ENCODE data around the gene SLC6A3. TPM values are rescaled to one million over a fixed set of nuclear protein-coding genes. Genes with fewer than 3 reads are reported as not detected.

Gene SLC6A3
- not detected for total RNA-seq

DNA sequence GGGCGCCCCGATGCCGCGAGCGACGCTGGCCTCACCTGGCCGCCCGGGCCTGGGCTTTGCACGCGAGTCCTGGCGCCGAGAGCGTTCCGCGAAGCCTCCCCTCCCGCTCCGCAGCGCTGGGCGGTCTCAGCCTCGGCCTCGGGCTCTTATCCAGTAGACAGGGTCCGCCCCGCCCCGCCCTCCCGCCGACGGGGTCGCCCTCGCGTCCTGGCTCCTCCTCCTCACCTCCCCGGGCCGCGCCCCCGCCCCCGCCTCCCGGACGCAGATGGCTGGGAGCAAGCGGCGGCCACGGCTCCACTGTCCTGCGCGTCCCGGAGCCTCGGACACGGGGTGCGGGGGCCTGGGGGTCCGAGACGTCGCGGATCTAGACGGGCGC is at the start of gene SLC6A3:
Gene SLC6A3 (minus strand): TSS at position 128 of the 376 bp plus-strand sequence. CDS start 2,243 bp downstream, outside the sequence.
- POLR2A ChIA-PET: no interaction called here
- H3K27ac Mint-ChIP-seq: no peak within 1 kb of the TSS

DNA sequence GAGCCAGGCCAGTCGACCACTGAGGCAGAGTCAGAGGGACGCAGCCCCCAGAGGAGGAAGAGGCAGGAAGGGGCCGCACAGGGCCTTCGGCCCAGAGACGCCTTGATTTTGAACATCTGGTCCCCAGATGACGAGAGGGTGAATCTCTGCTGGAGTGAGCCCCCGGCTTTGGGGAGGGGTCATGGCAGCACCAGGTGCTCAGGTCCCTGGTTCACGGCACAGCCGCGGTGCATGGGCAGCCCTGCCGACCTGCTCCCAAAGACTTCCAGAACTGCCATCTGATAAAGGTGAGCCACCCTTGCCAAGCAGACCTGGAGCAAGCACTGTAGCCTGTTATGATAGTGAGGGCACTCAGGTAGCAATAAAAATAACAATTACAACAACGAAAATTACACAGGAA is 48.7 kb upstream of the SLC6A3 start:
- intact Hi-C loops (cut with DNase I, micrococcal nuclease): no loop called here
- peak overlapping the region; percentile 38 for H3K27ac Mint-ChIP-seq

More for the DNA sequence above, at the start of gene SLC6A3:
- CTCF ChIA-PET: no interaction called here
- Mint-ChIP-seq H3K36me3 (ENCODE audit: low read depth) (no peaks in the 10 kb centered on the region), H3K4me3 (peak within 1 kb of the TSS; percentile 30), H3K4me1 (peaks cover 28% of the 10 kb centered on the region), H3K27me3 (peaks cover 45% of the 10 kb centered on the region), H3K9me3 (ENCODE audit: low read depth) (peaks cover 4% of the 10 kb centered on the region)
- peak; percentile 61 for DNase-seq
- no peak for ATAC-seq
- intact Hi-C loops (cut with DNase I, micrococcal nuclease): no loop called here

DNA sequence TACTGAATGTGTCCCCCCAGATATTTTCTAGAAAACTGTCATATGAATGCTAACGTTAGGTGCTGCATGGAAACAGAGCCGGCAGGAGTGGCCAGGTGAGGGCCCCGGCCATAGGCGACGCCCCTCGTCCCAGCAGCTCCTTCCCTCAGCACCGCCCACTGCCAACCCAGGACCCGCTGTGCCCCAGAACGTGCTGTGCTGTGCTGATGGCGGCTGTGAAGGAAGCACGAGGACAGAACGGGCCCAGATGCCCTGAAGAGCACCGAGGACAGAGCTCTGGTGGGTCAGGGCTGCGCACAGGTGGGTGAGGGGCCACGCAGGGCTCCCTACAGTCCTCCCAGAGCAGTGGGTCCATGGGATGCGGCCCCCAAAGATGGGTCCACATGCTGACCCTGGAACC is 48.2 kb upstream of the SLC6A3 start:
- H3K4me3 Mint-ChIP-seq: peak overlapping the region; percentile 56
- H3K27me3 Mint-ChIP-seq: no peaks in the 10 kb centered on the region
- ChIA-PET CTCF (no interaction called here), POLR2A (no interaction called here)
- peaks cover 49% of the 10 kb centered on the region for H3K36me3 Mint-ChIP-seq (ENCODE audit: low read depth)
- peaks cover 58% of the 10 kb centered on the region for H3K4me1 Mint-ChIP-seq
- no peak for ATAC-seq
- no peaks in the 10 kb centered on the region for H3K9me3 Mint-ChIP-seq (ENCODE audit: low read depth)
- intact Hi-C loops (cut with DNase I, micrococcal nuclease): no loop called here
- H3K27ac Mint-ChIP-seq: no peak overlapping the region
- no peak for DNase-seq

More for the DNA sequence above, 48.7 kb upstream of the SLC6A3 start:
- Mint-ChIP-seq H3K36me3 (ENCODE audit: low read depth) (peaks cover 48% of the 10 kb centered on the region), H3K4me3 (peak overlapping the region; percentile 56), H3K4me1 (peaks cover 53% of the 10 kb centered on the region), H3K27me3 (no peaks in the 10 kb centered on the region), H3K9me3 (ENCODE audit: low read depth) (no peaks in the 10 kb centered on the region)
- ATAC-seq (no peak), DNase-seq (no peak)
- ChIA-PET POLR2A (no interaction called here), CTCF (no interaction called here)

- peaks cover 53% of the 10 kb centered on the region for H3K36me3 Mint-ChIP-seq (ENCODE audit: low read depth)
- ATAC-seq (no peak), DNase-seq (peak; percentile 47)
- H3K27ac Mint-ChIP-seq: no peak overlapping the region
- no peaks in the 10 kb centered on the region for H3K9me3 Mint-ChIP-seq (ENCODE audit: low read depth)
- ChIA-PET POLR2A (no interaction called here), CTCF (interaction anchor here (1.0 kb wide), 1 partner anchor 11 kb away, joined by 3 read pairs; no protein-coding TSS in a partner anchor)
- H3K4me1 Mint-ChIP-seq: peaks cover 60% of the 10 kb centered on the region
- H3K27me3 Mint-ChIP-seq: no peaks in the 10 kb centered on the region
- no peak overlapping the region for H3K4me3 Mint-ChIP-seq
- intact Hi-C loops (cut with DNase I, micrococcal nuclease): no loop called here
Observed at GRCh38 chr5:1492757-1493156, 47.5 kb upstream of the SLC6A3 start.

DNA sequence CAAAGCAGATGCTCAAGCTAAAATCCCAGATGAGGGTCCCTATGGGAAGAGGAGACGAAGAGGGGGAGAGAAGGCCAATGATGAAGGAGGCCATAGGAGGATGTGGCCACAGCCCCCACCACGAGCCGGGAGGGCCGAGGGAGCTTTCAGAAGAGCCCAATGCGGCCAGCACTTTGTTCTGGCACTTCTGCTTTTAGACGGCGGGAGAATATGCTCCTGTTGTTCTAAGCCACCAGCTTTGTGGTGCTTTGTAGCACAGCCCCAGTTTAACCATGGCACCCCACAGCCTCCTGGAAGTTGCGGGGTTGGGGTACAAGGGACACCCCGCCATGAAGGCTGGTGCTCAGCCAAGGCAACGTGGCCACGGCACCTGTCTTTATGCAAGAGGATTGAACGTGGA is 45.1 kb upstream of the SLC6A3 start:
- CTCF ChIA-PET: interaction anchor here (1.2 kb wide), 1 partner anchor 12 kb away, joined by 3 read pairs; no protein-coding TSS in a partner anchor
- ATAC-seq: no peak
- Mint-ChIP-seq H3K27me3 (no peaks in the 10 kb centered on the region), H3K9me3 (ENCODE audit: low read depth) (no peaks in the 10 kb centered on the region), H3K36me3 (ENCODE audit: low read depth) (peaks cover 52% of the 10 kb centered on the region), H3K4me3 (no peak overlapping the region), H3K27ac (peak overlapping the region; percentile 42), H3K4me1 (peaks cover 44% of the 10 kb centered on the region)
- no peak for DNase-seq
- POLR2A ChIA-PET: no interaction called here
- intact Hi-C loops (cut with DNase I, micrococcal nuclease): no loop called here

- H3K27ac Mint-ChIP-seq: peak overlapping the region; percentile 82
- ChIA-PET POLR2A (no interaction called here), CTCF (interaction anchor here (0.6 to 1.2 kb wide), 7 partner anchors 10 to 174 kb away, joined by 3 to 10 read pairs (median 3); no protein-coding TSS in a partner anchor)
- peaks cover 38% of the 10 kb centered on the region for H3K4me1 Mint-ChIP-seq
- H3K4me3 Mint-ChIP-seq: no peak overlapping the region
- intact Hi-C loops (cut with DNase I, micrococcal nuclease): loop anchor here (1.0 to 5.0 kb wide), 4 partner anchors 33 to 377 kb away; partner anchors contain the start of genes LPCAT1 (in 2 of the 2) and SLC12A7 (in 1 of the 2)
- no peaks in the 10 kb centered on the region for H3K27me3 Mint-ChIP-seq
- no peak for ATAC-seq
- no peak for DNase-seq
- peaks cover 50% of the 10 kb centered on the region for H3K36me3 Mint-ChIP-seq (ENCODE audit: low read depth)
- no peaks in the 10 kb centered on the region for H3K9me3 Mint-ChIP-seq (ENCODE audit: low read depth)
Observed at GRCh38 chr5:1489754-1490153, 44.5 kb upstream of the SLC6A3 start.

GRCh38 chr5:1488882-1489680 is 43.8 kb upstream of the SLC6A3 start:
- peaks cover 45% of the 10 kb centered on the region for H3K36me3 Mint-ChIP-seq (ENCODE audit: low read depth)
- H3K27me3 Mint-ChIP-seq: no peaks in the 10 kb centered on the region
- peak; percentile 96 for ATAC-seq
- H3K27ac Mint-ChIP-seq: peak overlapping the region; percentile 82
- intact Hi-C loops (cut with DNase I, micrococcal nuclease): loop anchor here (1.0 to 5.0 kb wide), 4 partner anchors 33 to 376 kb away; partner anchors contain the start of genes LPCAT1 (in 2 of the 2) and SLC12A7 (in 1 of the 2)
- H3K4me3 Mint-ChIP-seq: no peak overlapping the region
- peaks cover 37% of the 10 kb centered on the region for H3K4me1 Mint-ChIP-seq
- peak; percentile 80 for DNase-seq
- POLR2A ChIA-PET: interaction anchor here (0.6 kb wide), 1 partner anchor 13 kb away, joined by 3 read pairs; no protein-coding TSS in a partner anchor
- CTCF ChIA-PET: interaction anchor here (0.6 to 1.2 kb wide), 8 partner anchors 10 to 196 kb away, joined by 3 to 10 read pairs (median 3); no protein-coding TSS in a partner anchor
- no peaks in the 10 kb centered on the region for H3K9me3 Mint-ChIP-seq (ENCODE audit: low read depth)

GRCh38 chr5:1487079-1487764 is 42.0 kb upstream of the SLC6A3 start:
- intact Hi-C loops (cut with DNase I, micrococcal nuclease): loop anchor here (2.0 to 5.0 kb wide), 2 partner anchors 35 to 54 kb away; partner anchors contain the start of gene LPCAT1 (in 1 of the 2)
- H3K27ac Mint-ChIP-seq: no peak overlapping the region
- DNase-seq (no peak), ATAC-seq (no peak)
- ChIA-PET POLR2A (no interaction called here), CTCF (interaction anchor here (0.9 to 1.0 kb wide), 2 partner anchors 157 to 158 kb away, joined by 3 read pairs; no protein-coding TSS in a partner anchor)
- H3K4me1 Mint-ChIP-seq: peaks cover 24% of the 10 kb centered on the region
- H3K4me3 Mint-ChIP-seq: no peak overlapping the region
- no peaks in the 10 kb centered on the region for H3K27me3 Mint-ChIP-seq
- peaks cover 33% of the 10 kb centered on the region for H3K36me3 Mint-ChIP-seq (ENCODE audit: low read depth)
- no peaks in the 10 kb centered on the region for H3K9me3 Mint-ChIP-seq (ENCODE audit: low read depth)

DNA sequence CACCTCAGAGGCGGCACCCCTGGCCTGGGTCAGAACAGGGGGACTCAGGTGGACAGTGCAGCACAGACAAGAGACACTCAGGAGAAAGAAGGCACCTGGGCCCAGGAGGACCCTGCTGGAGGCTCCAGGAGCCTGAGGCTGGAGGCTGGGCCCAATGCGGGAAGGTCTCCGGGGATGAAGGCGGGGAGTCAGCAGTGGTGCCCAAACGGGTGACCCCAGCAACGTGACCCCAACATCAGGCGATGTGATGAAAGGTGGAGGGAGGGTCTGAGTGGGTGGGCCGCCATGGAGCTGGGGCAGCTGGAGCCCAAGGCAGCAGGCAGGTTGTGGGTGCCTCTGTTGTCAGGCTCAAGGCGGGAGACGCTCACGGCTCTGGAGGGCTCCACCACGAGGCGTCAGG is 41.0 kb upstream of the SLC6A3 start:
- POLR2A ChIA-PET: no interaction called here
- H3K4me1 Mint-ChIP-seq: peaks cover 23% of the 10 kb centered on the region

GRCh38 chr5:1485579-1486118 is 40.4 kb upstream of the SLC6A3 start:
- no peaks in the 10 kb centered on the region for H3K27me3 Mint-ChIP-seq
- H3K4me3 Mint-ChIP-seq: no peak overlapping the region
- ChIA-PET POLR2A (no interaction called here), CTCF (no interaction called here)
- no peak overlapping the region for H3K27ac Mint-ChIP-seq
- no peak for ATAC-seq
- peaks cover 23% of the 10 kb centered on the region for H3K4me1 Mint-ChIP-seq
- intact Hi-C loops (cut with DNase I, micrococcal nuclease): loop anchor here (2.0 to 5.0 kb wide), 2 partner anchors 37 to 53 kb away; partner anchors contain the start of gene LPCAT1 (in 1 of the 2)
- peaks cover 19% of the 10 kb centered on the region for H3K36me3 Mint-ChIP-seq (ENCODE audit: low read depth)
- no peak for DNase-seq
- H3K9me3 Mint-ChIP-seq (ENCODE audit: low read depth): no peaks in the 10 kb centered on the region

More for the DNA sequence above, 41.0 kb upstream of the SLC6A3 start:
- Mint-ChIP-seq H3K27me3 (no peaks in the 10 kb centered on the region), H3K9me3 (ENCODE audit: low read depth) (no peaks in the 10 kb centered on the region), H3K27ac (no peak overlapping the region), H3K4me3 (no peak overlapping the region), H3K36me3 (ENCODE audit: low read depth) (peaks cover 23% of the 10 kb centered on the region)
- CTCF ChIA-PET: interaction anchor here (0.9 kb wide), 1 partner anchor 159 kb away, joined by 3 read pairs; no protein-coding TSS in a partner anchor
- no peak for ATAC-seq
- DNase-seq: no peak
- intact Hi-C loops (cut with DNase I, micrococcal nuclease): loop anchor here (2.0 to 5.0 kb wide), 2 partner anchors 36 to 53 kb away; partner anchors contain the start of gene LPCAT1 (in 1 of the 2)
